Measurements from ENCODE around the gene ANP32A.
A peak's percentile ranks its signal among the peaks of the same experiment; 100 is the strongest.

Gene ANP32A

GRCh38 chr15:68743256-68743655 lies 77.4 kb downstream of the ANP32A start:
- DNase-seq = no peak

GRCh38 chr15:68739390-68740080 lies 81.2 kb downstream of the ANP32A start:
- DNase-seq = no peak

- no peak for DNase-seq
Observed at GRCh38 chr15:68735610-68736009, 85.1 kb downstream of the ANP32A start.

- DNase-seq = no peak
Observed at GRCh38 chr15:68734881-68735280, 85.8 kb downstream of the ANP32A start.

GRCh38 chr15:68734352-68734751 lies 86.3 kb downstream of the ANP32A start:
- no peak for DNase-seq

- no peak for DNase-seq
Observed at GRCh38 chr15:68733666-68734065, 87.0 kb downstream of the ANP32A start.

GRCh38 chr15:68732451-68732850 lies 88.2 kb downstream of the ANP32A start:
- no peak for DNase-seq

- DNase-seq = no peak
Observed at GRCh38 chr15:68730976-68731897, 89.5 kb downstream of the ANP32A start.

GRCh38 chr15:68730471-68730919 lies 90.2 kb downstream of the ANP32A start:
- DNase-seq = peak; percentile 6

- no peak for DNase-seq
Observed at GRCh38 chr15:68729789-68730411, 90.8 kb downstream of the ANP32A start.
